ENCODE data around the gene PRAC2. TPM values are rescaled to one million over a fixed set of nuclear protein-coding genes. Genes with fewer than 3 reads are reported as not detected.

The PRAC2 gene
- total and polyA plus RNA-seq, 2 donors = 0.07 TPM; not detected in 1

GRCh38 chr17:48751172-48751571, 28.2 kb downstream of the PRAC2 start:
- no peak overlapping the region for H3K4me3 ChIP-seq (ENCODE audit: low read length in 2 of 2)
- peaks cover 81 to 100% of the 10 kb centered on the region in 2 donors for H3K27me3 ChIP-seq (ENCODE audit: control insufficient read depth in 2 of 2, insufficient read depth in 1 of 2, low read length in 1 of 2)
- DNase-seq (ENCODE audit: low read depth in 6 of 9, low spot score in 9 of 9) = no peak
- no peak overlapping the region for H3K27ac ChIP-seq (ENCODE audit: low read depth in 1 of 2, low read length in 1 of 2)
- peaks cover 2 to 6% of the 10 kb centered on the region in 2 donors for H3K9me3 ChIP-seq (ENCODE audit: control insufficient read depth in 2 of 2, insufficient read depth in 1 of 2, low read length in 1 of 2)
- H3K4me1 ChIP-seq (ENCODE audit: control insufficient read depth in 2 of 2, insufficient read depth in 2 of 2, low read length in 2 of 2) = no peaks in the 10 kb centered on the region
- no peaks in the 10 kb centered on the region for H3K36me3 ChIP-seq (ENCODE audit: control insufficient read depth in 2 of 2, insufficient read depth in 2 of 2, low read length in 1 of 2)
- WGBS = 4% methylated on average over 3 of the region's 3 CpGs

GRCh38 chr17:48751733-48752398, 28.9 kb downstream of the PRAC2 start:
- Histone ChIP-seq H3K9me3 (ENCODE audit: control insufficient read depth in 2 of 2, insufficient read depth in 1 of 2, low read length in 1 of 2) (peaks cover 2 to 6% of the 10 kb centered on the region in 2 donors), H3K27ac (ENCODE audit: low read depth in 1 of 2, low read length in 1 of 2) (no peak overlapping the region), H3K27me3 (ENCODE audit: control insufficient read depth in 2 of 2, insufficient read depth in 1 of 2, low read length in 1 of 2) (peaks cover 78 to 100% of the 10 kb centered on the region in 2 donors), H3K4me1 (ENCODE audit: control insufficient read depth in 2 of 2, insufficient read depth in 2 of 2, low read length in 2 of 2) (no peaks in the 10 kb centered on the region), H3K4me3 (ENCODE audit: low read length in 2 of 2) (no peak overlapping the region), H3K36me3 (ENCODE audit: control insufficient read depth in 2 of 2, insufficient read depth in 2 of 2, low read length in 1 of 2) (no peaks in the 10 kb centered on the region)
- WGBS = 12% methylated on average over 13 of the region's 13 CpGs
- DNase-seq (ENCODE audit: low read depth in 6 of 9, low spot score in 9 of 9) = no peak

GRCh38 chr17:48752399-48753288, 29.7 kb downstream of the PRAC2 start:
- DNase-seq (ENCODE audit: low read depth in 6 of 9, low spot score in 9 of 9) = no peak
- Histone ChIP-seq H3K36me3 (ENCODE audit: control insufficient read depth in 2 of 2, insufficient read depth in 2 of 2, low read length in 1 of 2) (no peaks in the 10 kb centered on the region), H3K27me3 (ENCODE audit: control insufficient read depth in 2 of 2, insufficient read depth in 1 of 2, low read length in 1 of 2) (peaks cover 70 to 100% of the 10 kb centered on the region in 2 donors), H3K9me3 (ENCODE audit: control insufficient read depth in 2 of 2, insufficient read depth in 1 of 2, low read length in 1 of 2) (peaks cover 2 to 6% of the 10 kb centered on the region in 2 donors), H3K4me3 (ENCODE audit: low read length in 2 of 2) (no peak overlapping the region), H3K4me1 (ENCODE audit: control insufficient read depth in 2 of 2, insufficient read depth in 2 of 2, low read length in 2 of 2) (no peaks in the 10 kb centered on the region), H3K27ac (ENCODE audit: low read depth in 1 of 2, low read length in 1 of 2) (no peak overlapping the region)
- 14% methylated on average over 43 of the region's 43 CpGs for WGBS

- Histone ChIP-seq H3K36me3 (ENCODE audit: control insufficient read depth in 2 of 2, insufficient read depth in 2 of 2, low read length in 1 of 2) (no peaks in the 10 kb centered on the region), H3K4me1 (ENCODE audit: control insufficient read depth in 2 of 2, insufficient read depth in 2 of 2, low read length in 2 of 2) (no peaks in the 10 kb centered on the region), H3K27ac (ENCODE audit: low read depth in 1 of 2, low read length in 1 of 2) (no peak overlapping the region), H3K9me3 (ENCODE audit: control insufficient read depth in 2 of 2, insufficient read depth in 1 of 2, low read length in 1 of 2) (peaks cover 0 to 6% of the 10 kb centered on the region in 2 donors), H3K4me3 (ENCODE audit: low read length in 2 of 2) (no peak overlapping the region), H3K27me3 (ENCODE audit: control insufficient read depth in 2 of 2, insufficient read depth in 1 of 2, low read length in 1 of 2) (peaks cover 69 to 99% of the 10 kb centered on the region in 2 donors)
- 14% methylated on average over 22 of the region's 22 CpGs for WGBS
- no peak for DNase-seq (ENCODE audit: low read depth in 6 of 9, low spot score in 9 of 9)
Observed at GRCh38 chr17:48753794-48754499, 31.0 kb downstream of the PRAC2 start.

GRCh38 chr17:48754500-48755261, 31.7 kb downstream of the PRAC2 start:
- WGBS = 9% methylated on average over 52 of the region's 52 CpGs
- no peak overlapping the region for H3K27ac ChIP-seq (ENCODE audit: low read depth in 1 of 2, low read length in 1 of 2)
- no peak overlapping the region for H3K4me3 ChIP-seq (ENCODE audit: low read length in 2 of 2)
- no peaks in the 10 kb centered on the region for H3K36me3 ChIP-seq (ENCODE audit: control insufficient read depth in 2 of 2, insufficient read depth in 2 of 2, low read length in 1 of 2)
- no peak for DNase-seq (ENCODE audit: low read depth in 6 of 9, low spot score in 9 of 9)
- H3K4me1 ChIP-seq (ENCODE audit: control insufficient read depth in 2 of 2, insufficient read depth in 2 of 2, low read length in 2 of 2) = no peaks in the 10 kb centered on the region
- peaks cover 0 to 3% of the 10 kb centered on the region in 2 donors for H3K9me3 ChIP-seq (ENCODE audit: control insufficient read depth in 2 of 2, insufficient read depth in 1 of 2, low read length in 1 of 2)
- H3K27me3 ChIP-seq (ENCODE audit: control insufficient read depth in 2 of 2, insufficient read depth in 1 of 2, low read length in 1 of 2) = peaks cover 65 to 96% of the 10 kb centered on the region in 2 donors

- H3K27me3 ChIP-seq (ENCODE audit: control insufficient read depth in 2 of 2, insufficient read depth in 1 of 2, low read length in 1 of 2) = peaks cover 58 to 91% of the 10 kb centered on the region in 2 donors
- 15% methylated on average over 8 of the region's 8 CpGs for WGBS
- DNase-seq (ENCODE audit: low read depth in 6 of 9, low spot score in 9 of 9) = no peak
- no peaks in the 10 kb centered on the region for H3K4me1 ChIP-seq (ENCODE audit: control insufficient read depth in 2 of 2, insufficient read depth in 2 of 2, low read length in 2 of 2)
- no peak overlapping the region for H3K4me3 ChIP-seq (ENCODE audit: low read length in 2 of 2)
- H3K27ac ChIP-seq (ENCODE audit: low read depth in 1 of 2, low read length in 1 of 2) = no peak overlapping the region
- H3K9me3 ChIP-seq (ENCODE audit: control insufficient read depth in 2 of 2, insufficient read depth in 1 of 2, low read length in 1 of 2) = no peaks in the 10 kb centered on the region
- H3K36me3 ChIP-seq (ENCODE audit: control insufficient read depth in 2 of 2, insufficient read depth in 2 of 2, low read length in 1 of 2) = no peaks in the 10 kb centered on the region
Observed at GRCh38 chr17:48755356-48755755, 32.4 kb downstream of the PRAC2 start.

GRCh38 chr17:48756830-48757251, 33.9 kb downstream of the PRAC2 start:
- no peaks in the 10 kb centered on the region for H3K4me1 ChIP-seq (ENCODE audit: control insufficient read depth in 2 of 2, insufficient read depth in 2 of 2, low read length in 2 of 2)
- no peak for DNase-seq (ENCODE audit: low read depth in 6 of 9, low spot score in 9 of 9)
- H3K4me3 ChIP-seq (ENCODE audit: low read length in 2 of 2) = no peak overlapping the region
- no peaks in the 10 kb centered on the region for H3K9me3 ChIP-seq (ENCODE audit: control insufficient read depth in 2 of 2, insufficient read depth in 1 of 2, low read length in 1 of 2)
- H3K36me3 ChIP-seq (ENCODE audit: control insufficient read depth in 2 of 2, insufficient read depth in 2 of 2, low read length in 1 of 2) = no peaks in the 10 kb centered on the region
- no peak overlapping the region for H3K27ac ChIP-seq (ENCODE audit: low read depth in 1 of 2, low read length in 1 of 2)
- WGBS = 25% methylated on average over 3 of the region's 3 CpGs
- peaks cover 48 to 91% of the 10 kb centered on the region in 2 donors for H3K27me3 ChIP-seq (ENCODE audit: control insufficient read depth in 2 of 2, insufficient read depth in 1 of 2, low read length in 1 of 2)

- peaks cover 41 to 91% of the 10 kb centered on the region in 2 donors for H3K27me3 ChIP-seq (ENCODE audit: control insufficient read depth in 2 of 2, insufficient read depth in 1 of 2, low read length in 1 of 2)
- no peaks in the 10 kb centered on the region for H3K4me1 ChIP-seq (ENCODE audit: control insufficient read depth in 2 of 2, insufficient read depth in 2 of 2, low read length in 2 of 2)
Observed at GRCh38 chr17:48757524-48757961, 34.6 kb downstream of the PRAC2 start.

More at GRCh38 chr17:48757524-48757961, 34.6 kb downstream of the PRAC2 start:
- Histone ChIP-seq H3K9me3 (ENCODE audit: control insufficient read depth in 2 of 2, insufficient read depth in 1 of 2, low read length in 1 of 2) (no peaks in the 10 kb centered on the region), H3K27ac (ENCODE audit: low read depth in 1 of 2, low read length in 1 of 2) (no peak overlapping the region), H3K36me3 (ENCODE audit: control insufficient read depth in 2 of 2, insufficient read depth in 2 of 2, low read length in 1 of 2) (no peaks in the 10 kb centered on the region), H3K4me3 (ENCODE audit: low read length in 2 of 2) (no peak overlapping the region)
- DNase-seq (ENCODE audit: low read depth in 6 of 9, low spot score in 9 of 9) = no peak
- WGBS = 88% methylated on average over 2 of the region's 2 CpGs
